ENCODE measurements around the gene ASXL2.

DNA sequence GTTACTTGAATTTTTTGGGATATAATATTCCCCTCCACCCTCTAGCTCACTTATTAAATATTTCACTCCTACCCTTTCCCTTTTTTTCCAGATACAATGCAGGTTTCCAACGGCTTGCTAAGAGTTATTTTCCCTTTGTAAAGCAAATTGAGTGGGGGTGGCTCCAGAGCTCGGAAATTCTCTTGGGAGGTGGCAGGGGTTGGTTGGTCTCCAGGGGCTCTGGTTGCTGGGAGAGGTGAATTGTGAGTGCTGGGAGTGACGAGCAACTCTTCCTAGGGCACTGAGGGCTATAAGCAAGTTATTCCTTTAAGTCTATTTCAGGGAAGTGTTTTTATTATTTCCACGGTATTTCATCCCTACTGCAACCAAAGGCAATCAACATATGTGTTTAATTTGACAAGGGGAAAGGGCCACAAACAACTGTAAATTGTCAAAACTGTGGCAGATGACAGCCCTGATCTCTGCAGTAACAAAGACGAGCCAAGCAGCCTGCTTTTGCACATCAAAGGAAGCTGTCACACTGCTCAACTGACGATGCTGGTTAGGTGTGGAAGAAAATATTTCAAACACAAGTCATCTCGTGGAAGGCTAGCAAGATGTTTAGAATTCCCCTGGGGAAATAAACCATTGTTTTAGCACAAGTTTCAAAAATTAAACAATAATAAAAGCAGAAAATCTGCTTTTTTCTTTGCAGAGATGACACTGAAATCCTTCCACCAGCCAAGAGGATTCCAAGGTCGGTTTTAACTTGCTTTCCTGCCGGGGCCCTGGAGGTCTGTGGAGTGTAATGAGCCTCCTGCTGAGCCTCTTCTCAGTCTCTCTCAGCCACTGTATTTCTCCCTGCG is 34.8 kb upstream of the ASXL2 start:
- TF ChIP-seq POLR2A (IDR thresholded peaks at IDR 0.05; ENCODE audit: low read length) (no peak), GATA1 (IDR thresholded peaks at IDR 0.05; ENCODE audit: low read depth, low read length) (no peak)

Data from erythroblast (primary cell).